GM18861 (cell line): ENCODE data around the gene ECI2.

ENCODE experiments used
- ATAC-seq: cut with Tn5 transposase; IDR thresholded peaks from one replicate; pipeline ENCODE4 v1.9.1; 2021; ENCODE audit not compliant: unreplicated experiment

ECI2 gene, protein sequence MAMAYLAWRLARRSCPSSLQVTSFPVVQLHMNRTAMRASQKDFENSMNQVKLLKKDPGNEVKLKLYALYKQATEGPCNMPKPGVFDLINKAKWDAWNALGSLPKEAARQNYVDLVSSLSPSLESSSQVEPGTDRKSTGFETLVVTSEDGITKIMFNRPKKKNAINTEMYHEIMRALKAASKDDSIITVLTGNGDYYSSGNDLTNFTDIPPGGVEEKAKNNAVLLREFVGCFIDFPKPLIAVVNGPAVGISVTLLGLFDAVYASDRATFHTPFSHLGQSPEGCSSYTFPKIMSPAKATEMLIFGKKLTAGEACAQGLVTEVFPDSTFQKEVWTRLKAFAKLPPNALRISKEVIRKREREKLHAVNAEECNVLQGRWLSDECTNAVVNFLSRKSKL

DNA sequence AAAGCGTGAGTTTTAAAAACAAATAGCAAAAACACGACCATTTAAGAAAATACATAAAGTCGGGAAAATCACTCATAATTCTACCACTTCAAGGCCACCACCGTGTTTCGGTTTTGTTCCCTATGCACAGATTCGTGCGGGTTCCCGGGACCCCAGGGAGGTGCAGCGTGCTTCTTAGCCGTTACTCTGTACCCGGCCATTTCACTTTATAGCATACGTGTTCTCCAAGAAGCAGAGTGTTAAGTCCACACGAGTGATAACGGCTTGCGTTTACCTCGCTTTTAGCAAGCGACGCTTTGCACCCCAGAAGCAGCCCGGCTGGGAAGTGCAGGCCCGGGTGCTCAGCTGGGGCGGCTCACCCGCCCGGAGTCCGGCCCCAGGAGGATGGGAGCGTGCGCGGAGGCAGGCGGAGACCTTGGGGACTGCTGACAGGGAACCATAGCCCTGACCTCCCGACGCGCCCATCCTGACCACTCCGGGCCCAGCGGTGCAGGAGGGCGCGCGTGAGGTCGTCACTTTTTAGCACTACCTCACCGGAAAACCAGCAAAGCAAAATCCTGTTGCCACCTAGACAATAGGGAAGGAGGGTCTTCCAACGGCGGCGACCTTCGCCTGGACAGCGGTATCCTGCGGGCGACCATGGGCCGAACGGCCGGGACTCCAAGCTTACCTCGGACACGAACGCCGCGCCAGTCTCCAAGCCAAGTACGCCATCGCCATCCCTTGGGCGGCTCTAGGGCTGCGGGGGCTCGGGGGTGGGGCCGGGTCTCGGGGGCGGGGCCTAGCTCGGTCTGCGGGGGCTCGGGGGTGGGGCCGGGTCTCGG, at the start of gene ECI2:
ECI2 (minus strand) TSS at position 735 of the 824 bp plus-strand sequence; CDS start at position 720, 15 bp downstream.
- ATAC-seq: peak; percentile 40

DNA sequence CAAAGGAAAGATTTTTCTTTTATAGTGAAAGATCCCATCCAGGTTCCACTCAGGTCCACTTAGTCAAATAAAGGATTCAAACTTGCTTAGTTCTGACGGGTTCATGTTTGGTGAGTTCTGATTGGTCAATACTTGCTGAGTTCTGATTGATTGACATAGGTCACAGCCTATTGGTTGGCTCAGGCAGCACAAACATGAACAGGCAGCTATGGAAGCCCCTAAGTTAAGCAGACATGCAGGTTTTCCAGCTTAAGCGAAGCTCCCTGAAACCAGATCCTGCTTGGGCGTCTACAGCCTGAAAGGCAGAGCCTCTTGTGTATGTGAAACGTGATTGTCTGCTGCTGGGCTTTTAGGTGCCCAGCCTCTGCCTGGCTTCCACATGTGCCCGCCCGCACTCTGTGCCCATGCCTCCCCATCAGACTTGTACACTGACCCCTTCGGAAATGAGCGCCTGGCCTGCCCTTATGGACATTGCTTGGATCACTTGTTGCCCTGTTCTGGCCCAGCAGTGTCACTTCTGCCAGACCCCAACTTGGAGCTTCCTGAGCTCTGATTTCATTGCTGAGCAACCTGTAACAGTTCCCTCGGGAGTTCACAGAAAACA, 45.4 kb upstream of the ECI2 start:
- no peak for ATAC-seq

DNA sequence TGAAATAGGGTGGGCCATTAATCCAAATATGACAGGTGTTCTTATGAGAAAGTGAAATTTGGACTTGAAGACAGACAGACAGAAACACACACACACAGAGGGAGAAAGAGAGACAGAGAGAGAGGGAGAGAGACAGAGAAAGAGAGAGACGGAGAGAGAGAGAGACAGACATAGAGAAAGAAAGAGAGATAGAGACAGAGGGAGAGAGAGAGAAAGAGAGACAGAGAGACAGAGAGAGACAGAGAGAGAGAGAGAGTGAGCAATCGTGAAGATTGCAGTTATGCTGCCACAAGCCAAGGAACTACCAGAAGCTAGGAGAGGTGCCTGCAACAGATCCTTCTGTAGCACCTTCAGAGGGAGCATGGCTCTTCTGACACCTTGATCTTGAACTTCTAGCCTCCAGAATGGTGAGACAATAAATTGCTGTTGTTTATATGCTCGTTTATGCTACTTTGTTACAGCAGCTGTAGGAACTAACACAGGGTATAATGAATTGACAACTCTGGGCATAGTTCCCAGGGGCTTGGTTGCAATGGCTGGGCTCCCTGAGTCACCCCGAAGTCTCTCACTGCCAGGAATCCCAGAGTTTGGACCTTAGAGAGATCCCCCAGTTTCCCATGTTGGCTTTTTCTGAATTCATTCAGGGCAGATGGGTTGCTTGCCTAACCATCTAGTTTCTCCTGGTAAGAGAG, 44.7 kb upstream of the ECI2 start:
- no peak for ATAC-seq

DNA sequence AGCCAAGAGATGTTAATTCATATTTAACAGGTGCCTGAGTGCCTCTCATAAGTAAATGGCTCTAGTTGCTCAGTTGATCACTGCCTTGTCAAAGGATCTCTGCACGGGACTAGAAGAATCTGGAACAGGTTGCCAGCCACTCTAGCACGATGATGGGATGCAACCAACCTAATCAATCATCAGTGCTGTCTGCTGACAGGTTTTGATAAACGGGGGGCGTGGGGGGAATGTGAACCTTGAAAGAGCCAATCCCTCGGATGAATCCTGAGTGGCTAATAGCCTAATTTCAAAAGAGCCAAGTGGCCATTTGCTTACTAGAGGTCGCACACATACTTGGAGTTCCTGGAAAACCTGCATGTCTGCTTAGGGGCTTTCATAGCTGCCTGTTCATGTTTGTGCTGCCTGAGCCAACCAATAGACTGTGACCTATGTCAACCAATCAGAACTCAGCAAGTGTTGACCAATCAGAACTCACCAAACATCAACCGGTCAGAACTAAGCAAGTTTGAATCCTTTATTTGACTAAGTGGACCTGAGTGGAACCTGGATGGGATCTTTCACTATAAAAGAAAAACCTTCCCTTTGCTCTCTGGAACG, 43.5 kb upstream of the ECI2 start:
- ATAC-seq: no peak

DNA sequence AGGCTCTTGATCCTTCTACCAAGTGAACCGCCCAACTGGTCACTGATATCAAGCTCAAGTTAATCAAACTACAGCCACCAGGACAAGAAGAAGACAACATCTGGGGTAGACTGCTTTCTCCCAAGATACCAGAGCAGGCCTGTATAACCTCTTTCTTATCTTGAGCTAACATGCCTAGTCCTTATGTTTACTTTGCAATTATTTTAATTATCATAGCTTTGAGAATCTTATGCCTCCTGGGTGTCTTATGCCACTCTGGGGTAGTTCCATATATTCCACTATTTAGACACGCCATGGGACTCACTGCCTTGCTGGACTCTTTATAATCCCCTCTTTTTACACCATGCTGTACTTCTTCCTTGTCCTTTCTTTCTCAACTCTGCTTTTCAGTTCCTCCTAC, 41.5 kb upstream of the ECI2 start:
- no peak for ATAC-seq

DNA sequence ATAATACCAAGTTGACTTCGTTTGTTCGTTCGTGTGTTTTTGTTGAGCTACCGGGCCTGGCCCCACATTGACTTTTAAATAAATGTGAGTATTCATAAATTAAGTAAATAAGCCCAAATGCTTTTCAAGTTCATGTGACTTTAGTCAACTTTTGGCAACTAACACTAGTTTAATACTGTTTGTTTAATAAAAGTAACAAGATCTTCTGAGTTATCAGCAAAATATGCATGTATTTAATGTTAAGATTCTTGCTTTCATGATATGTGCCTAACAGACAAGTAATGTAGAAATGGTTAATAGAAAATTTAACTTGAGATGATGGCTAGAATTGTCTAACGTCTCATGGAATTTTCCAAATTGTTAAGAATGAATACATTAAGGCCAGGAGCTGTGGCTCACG, 38.7 kb upstream of the ECI2 start:
- no peak for ATAC-seq

DNA sequence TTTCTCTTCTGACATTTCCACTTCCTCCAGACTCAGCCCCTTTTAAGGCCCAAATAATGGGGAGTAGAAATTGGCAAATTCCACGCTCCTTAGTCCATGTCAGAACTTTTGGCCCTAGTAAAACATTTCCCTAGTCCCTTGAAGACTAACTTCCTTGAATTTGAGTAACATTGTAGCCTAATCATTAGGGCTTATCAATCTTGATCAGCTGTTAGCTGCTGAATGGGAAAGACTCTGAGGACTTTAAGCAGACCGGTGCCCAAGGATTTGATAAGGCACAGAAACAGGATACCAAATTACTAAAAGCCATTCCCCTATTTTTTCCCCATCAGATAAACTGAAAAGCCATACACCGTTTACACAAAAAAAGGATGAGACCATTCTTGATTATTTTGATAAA, 37.0 kb upstream of the ECI2 start:
- ATAC-seq: no peak

DNA sequence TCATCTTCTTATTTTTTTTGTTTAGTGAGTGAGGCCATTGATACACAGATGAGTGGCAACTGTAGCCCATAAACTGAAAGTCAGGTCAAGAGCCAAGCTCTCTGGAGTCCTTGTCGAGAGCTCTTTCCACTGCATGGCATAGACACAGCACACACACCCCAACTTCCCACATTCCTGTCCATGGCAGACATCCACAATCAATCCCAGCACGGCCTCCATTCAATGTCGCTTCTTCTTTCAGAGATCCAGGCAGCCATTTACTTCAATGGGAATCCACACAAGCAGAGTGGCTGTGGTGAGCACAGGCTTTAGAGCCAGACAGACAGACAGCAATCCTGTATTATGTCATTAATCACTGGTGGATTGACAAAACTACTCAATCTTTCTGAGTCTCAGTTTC, 34.9 kb upstream of the ECI2 start:
- ATAC-seq: no peak

DNA sequence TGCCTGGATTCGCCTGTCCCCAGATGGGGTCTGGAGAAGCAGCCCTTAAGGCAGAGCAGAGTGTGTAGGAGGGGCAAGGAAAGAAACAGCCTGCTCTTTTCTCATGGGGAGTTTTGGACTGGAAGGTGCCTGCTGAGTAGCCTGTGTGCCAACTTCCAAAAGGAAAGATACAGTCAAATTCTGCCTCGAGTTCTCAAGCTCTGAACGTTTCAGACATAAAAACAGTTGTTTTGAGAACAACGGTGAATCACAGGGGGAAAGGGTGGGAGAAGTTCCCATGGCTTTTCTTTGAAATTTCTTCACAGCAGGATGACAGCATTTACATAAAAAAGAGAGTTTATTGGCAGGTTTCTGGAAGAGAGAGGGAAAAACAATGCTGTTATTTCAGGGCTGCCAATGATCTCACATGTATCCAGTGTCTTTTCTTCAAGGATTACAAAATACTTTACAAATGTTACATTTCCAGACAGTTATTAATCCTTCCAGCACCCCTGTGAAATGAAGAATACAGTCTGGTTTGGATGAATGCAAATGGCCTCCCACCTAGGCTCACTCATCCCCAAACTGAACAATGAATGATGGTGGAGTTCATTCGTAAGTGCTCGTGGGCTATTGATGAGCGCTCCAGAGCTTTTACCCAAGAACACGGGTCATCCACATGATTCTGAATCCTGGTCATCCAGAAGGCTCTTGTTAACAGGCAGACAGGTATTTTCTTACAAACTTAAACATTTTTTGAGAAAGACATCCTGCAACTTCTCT, 33.8 kb upstream of the ECI2 start:
- ATAC-seq: no peak

DNA sequence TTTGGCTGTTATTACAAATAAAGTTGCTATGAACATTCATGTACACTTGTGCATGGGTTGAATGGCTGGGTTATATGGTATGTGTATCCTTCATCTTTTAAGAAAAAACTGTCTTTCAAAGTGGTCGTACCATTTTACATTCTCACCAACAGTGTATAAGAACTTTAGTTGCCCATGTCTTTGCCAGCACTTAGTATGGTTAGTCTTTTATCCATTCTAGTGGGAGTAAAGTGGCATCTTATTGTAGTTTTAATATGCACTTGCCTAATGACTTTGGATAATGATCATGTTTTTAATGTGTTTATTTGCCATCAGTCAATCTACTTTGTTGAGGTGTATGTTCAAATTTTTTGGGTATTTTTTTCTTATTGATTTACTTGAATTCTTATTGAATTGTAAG, 32.5 kb upstream of the ECI2 start:
- no peak for ATAC-seq

DNA sequence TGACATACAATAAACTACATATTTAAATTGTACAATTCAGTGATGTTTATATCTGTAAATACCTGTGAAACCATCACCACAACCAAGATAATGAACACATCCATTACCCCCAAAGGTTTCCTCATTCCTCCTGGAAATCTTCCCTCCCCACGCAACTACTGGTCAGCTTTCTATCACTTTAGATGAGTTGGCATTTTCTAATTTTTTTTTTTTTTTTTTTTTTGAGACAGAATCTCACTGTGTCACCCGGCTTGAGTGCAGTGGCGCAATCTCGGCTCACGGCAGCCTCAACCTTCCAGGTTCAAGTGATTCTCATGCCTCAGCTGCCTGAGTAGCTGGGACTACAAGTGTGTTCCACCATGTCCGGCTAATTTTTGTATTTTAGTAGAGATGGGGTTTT, 31.7 kb upstream of the ECI2 start:
- ATAC-seq: no peak

DNA sequence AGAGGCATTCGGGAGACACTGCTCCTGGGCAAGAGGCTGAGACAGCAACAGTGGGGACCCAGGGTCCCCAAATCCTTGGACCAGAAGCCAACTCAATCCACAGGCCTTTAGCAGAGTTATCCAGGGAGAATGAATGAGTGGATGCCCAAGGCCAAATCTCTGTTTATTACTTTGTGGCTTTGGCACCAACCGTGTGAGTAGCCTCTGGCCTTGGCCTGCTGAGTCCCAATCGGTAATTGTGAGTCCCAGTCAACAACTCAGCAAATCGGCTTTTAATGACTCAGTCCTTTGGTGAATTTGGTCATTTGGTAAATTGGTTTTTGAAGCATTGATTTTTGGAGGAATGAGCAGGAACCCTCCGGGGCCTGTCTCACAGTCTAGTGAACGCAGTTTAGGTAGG, 29.1 kb upstream of the ECI2 start:
- ATAC-seq: no peak

DNA sequence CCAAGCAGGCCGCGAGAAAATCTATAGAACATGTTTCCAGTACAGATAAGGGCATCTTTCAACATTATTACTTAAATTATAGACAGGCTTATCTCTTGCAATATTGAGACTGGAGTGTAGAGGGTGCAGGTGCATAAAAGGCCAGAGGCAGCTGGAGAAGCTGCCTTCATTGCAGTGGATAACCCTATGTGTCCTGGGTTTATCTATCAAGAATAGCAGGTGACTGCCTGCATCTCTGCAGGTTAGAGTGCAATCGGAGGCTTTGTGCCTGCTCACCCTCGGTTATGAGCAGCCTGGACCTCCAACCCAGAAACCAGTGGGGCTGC, 28.7 kb upstream of the ECI2 start:
- no peak for ATAC-seq

DNA sequence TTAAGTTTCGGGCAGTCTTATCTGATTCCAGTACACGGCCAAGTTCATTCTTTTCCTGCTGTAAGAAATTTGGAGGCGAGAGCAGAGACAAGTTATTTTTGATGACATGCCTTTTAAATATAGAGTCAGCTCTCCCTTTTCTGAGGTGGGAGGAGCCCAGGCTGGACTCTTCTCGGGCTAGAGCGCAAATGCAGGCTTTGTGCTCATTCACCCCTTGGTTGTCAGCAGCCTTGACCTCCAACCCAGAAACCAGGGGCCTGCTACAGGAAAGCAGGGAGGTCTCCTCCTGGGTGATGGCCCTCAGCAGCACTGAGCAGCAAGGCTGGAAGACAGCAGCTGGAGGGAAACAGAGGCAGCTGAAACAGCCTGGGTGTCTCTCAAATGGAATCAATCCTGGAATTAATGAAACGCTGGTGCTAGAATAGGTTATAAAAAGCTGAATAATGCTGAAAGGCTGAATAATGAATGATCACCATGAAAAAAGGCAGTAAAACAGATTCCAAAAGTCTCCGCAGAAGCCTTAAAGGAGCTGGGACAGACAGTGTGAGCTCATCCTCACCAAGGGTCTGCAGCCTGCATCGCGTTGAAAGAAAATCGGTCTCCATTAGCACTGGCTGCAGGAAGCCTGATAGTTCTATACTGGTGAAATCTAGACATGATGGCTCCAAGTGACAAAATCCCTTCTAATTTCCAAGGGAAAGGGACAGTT, 28.2 kb upstream of the ECI2 start:
- ATAC-seq: no peak

DNA sequence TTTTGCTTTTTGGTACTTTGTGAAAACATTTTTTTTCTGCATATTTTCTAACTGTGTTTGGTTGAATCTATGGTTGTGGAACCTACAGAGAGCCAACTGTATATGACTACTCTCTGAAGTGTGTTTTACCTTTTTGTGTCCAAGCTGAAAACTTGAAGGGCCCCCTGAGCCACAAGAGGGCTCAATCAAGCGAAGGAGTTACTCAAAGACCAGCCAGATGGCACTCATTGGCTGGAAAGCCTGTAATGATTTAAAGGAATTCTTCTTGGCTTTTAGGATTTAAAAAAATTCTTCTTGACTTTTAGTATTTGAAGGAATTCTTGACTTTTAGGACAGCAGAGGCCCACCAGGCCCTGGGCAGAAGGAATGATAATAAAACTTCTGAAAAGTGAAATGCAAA, 27.0 kb upstream of the ECI2 start:
- no peak for ATAC-seq

DNA sequence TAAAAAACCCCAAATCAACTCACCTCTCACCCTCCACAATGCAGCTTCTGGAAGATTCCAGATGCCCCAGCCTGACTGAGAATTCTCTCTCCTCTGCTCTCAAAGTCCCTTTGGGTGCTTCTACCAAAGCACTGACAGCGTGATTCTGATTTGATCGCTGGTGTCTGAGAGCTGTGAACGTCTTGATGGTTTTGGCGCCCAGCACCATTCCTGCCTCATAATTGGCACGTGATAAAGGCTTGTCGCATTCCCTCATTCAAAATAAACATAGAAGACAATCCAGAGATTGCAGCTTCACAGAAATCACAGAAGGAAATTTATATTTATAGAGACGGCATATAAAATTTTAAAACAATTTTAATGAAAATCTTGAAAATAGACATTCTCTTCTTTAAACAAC, 24.1 kb upstream of the ECI2 start:
- ATAC-seq: no peak

DNA sequence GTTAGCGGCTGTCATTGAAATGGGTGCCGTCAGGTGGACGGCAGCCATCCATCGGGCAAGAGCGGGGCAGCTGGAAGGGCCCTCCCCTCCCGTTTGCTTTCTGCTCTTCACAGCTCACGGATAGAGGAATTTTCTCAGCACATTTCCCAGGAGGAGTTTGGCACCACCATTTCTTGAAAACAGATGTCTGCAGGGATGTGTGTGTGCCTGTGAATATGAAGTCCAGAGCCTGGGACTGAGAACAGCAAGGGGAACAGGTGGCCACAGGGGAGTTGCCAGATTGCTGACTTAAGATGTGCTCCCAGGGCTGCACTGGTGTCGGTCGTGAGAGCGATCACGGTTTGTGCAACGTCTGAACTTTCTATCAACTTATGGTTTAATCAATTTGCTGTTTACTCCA, 22.1 kb upstream of the ECI2 start:
- no peak for ATAC-seq

DNA sequence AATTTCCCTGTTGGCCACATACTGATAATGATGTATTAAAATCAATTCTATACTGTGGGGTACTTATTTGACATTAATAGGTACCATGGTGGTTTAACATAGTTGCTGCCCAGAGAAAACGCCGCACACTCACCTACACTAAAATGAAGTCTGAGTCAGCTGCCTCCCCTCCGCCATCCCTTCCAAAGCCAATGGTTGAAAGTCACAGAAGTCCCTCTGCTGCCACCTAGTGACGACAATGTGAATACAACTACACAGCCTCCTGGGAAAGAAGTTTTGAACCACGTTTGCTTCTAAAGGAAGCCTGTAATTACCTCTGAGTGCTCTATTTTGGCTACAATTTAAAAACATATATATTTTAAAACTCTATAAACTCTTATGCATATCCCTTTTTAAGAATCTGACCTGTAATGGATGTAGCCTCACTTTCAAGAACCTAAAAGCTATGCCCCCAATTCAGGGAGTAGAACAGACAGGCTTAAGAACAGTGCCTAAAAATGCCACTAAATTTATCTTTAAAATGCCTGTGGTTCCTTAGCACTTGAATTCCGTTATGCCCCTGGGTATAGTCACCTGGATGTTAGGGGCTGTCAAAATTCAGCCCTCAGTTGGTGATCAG, 20.6 kb upstream of the ECI2 start:
- peak; percentile 82 for ATAC-seq

DNA sequence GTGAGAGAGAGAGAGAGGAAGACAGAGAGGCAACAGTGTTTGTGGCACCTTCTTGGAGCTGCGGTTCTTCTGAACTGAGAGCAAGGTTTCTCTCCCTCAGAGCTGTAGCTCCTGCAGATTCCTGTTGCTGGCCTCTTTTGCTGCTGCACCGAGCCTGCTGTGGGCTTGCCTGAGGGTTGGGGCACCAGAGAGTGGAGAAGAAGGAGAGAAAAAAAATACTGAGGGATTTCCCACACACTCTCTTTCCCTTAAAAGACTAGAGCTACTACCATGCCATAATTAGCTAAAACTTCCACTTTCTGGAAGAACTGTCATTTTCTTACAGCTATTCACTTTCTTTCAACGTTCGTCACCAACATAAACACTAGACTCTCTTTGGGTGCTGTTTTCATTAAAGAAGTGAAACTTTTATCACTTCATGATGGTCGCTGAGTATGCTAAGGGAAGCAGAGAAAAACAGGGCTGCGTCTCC, 18.2 kb upstream of the ECI2 start:
- no peak for ATAC-seq
